Heart left ventricle (tissue), 16 donors: ENCODE data around the gene GALNT14. TPM values are rescaled to one million over a fixed set of nuclear protein-coding genes. Genes with fewer than 3 reads are reported as not detected.

ENCODE experiments used
- ATAC-seq, 4 donors: fragments of 200-7000 bp; cut with Tn5 transposase; one replicate each; pipeline ENCODE4 v1.9.1; 2020 to 2022; ENCODE audit warnings: moderate library complexity in 4 of 4, mild to moderate bottlenecking in 3 of 4, moderate number of reproducible peaks in 1 of 4
- DNase-seq, 5 donors: peaks; one replicate each; pipeline ENCODE4 v3.0.0-alpha.2; 2020
- H3K27ac ChIP-seq, 12 donors: fragments of 200-600 bp; sonication (generic) in 4 of 12; one replicate each; pipeline versions ENCODE4 v1.5.0 to v1.8.0; 2016 to 2022; ENCODE audit warnings: mild to moderate bottlenecking in 2 of 12
- H3K27me3 ChIP-seq, 9 donors: fragments of 200-600 bp; sonication (generic) in 2 of 9; one replicate each; pipeline versions ENCODE4 v1.5.1 to v1.8.0; 2016 to 2022; ENCODE audit warnings: mild to moderate bottlenecking in 3 of 9
- H3K36me3 ChIP-seq, 9 donors: fragments of 200-600 bp; sonication (generic) in 2 of 9; one replicate each; pipeline versions ENCODE4 v1.5.0 to v1.8.0; 2018 to 2022; ENCODE audit warnings: mild to moderate bottlenecking in 2 of 9
- H3K4me1 ChIP-seq, 12 donors: fragments of 200-600 bp; sonication (generic) in 4 of 12; one replicate each; pipeline versions ENCODE4 v1.5.0 to v1.8.0; 2016 to 2022; ENCODE audit warnings: mild to moderate bottlenecking in 3 of 12
- H3K4me3 ChIP-seq, 12 donors: fragments of 200-600 bp; sonication (generic) in 4 of 12; one replicate each; pipeline versions ENCODE4 v1.5.0 to v1.8.0; 2017 to 2022; ENCODE audit warnings: mild to moderate bottlenecking in 9 of 12, moderate library complexity in 4 of 12
- H3K9me3 ChIP-seq, 12 donors: fragments of 200-600 bp; sonication (generic) in 4 of 12; one replicate each; pipeline versions ENCODE4 v1.5.0 to v1.8.0; 2016 to 2022; ENCODE audit warnings: mild to moderate bottlenecking in 1 of 12
- CTCF ChIP-seq, 12 donors: fragments of 200-600 bp; sonication (generic) in 4 of 12; IDR thresholded peaks; one replicate each; pipeline versions ENCODE4 v1.5.0 to v1.8.0; 2018 to 2022; ENCODE audit warnings: antibody characterized with exemption in 12 of 12, mild to moderate bottlenecking in 5 of 12
- POLR2A ChIP-seq, 2 donors: fragments of 450-650 bp; IDR thresholded peaks; one replicate each; pipeline ENCODE4 v1.6.1; 2017; ENCODE audit warnings: antibody characterized with exemption in 2 of 2, mild to moderate bottlenecking in 2 of 2, moderate library complexity in 2 of 2
- WGBS, 4 donors: extraction: QIAGEN DNeasy Blood & Tissue Kit in 2 of 4; methylation state at CpG; one replicate each; pipeline versions ENCODE4 v1.1.5 to v1.1.7; 2013 to 2018; 5-methylcytosine and 5-hydroxymethylcytosine counted together
- intact Hi-C, 10 donors: fragments of 100-400 bp; cut with DNase I; formaldehyde crosslinking; loops; one replicate each; pipeline versions ENCODE4 v1.11.1 to v1.14.2; 2022
- polyA plus RNA-seq, 2 donors: library from polyadenylated mRNA; stranded (reverse); fragments of 200-250 nt; gene quantifications; one replicate each; pipeline ENCODE4 v1.2.3, GENCODE V29; 2013
- total RNA-seq, 9 donors: library from RNA; depleted of rRNA in 2 of 9; stranded (reverse); fragments of >200 nt in 2 of 9; fragmentation: NEBNext Ultra II Directional in 3 of 9; extraction: Animal tissue kit (Norgen Biotek cat#: 25700) in 3 of 9; gene quantifications; one replicate each; pipeline versions ENCODE4 v1.1.0 to v1.2.4, GENCODE V29; 2016 to 2023
- donor health status: ischemic (EF 13 %, LVEDD 7.1; RV severe dilation, severe dysfunction).
- donor health status: healthy with polysubstance abuse.
- donor health status: DM: no; HTN: yes; CAD: no.
- donor health status: DM: no; HTN: no; CAD: no.
- donor health status: ischemic (EF 25% LVEDD 6.9; RV normal size, moderate dysfunction).
- donor health status: ischemic (EF 25% LVEDD 5.7; RV mildly dilated, moderate dysfunction).
- donor health status: healthy.
- donor health status: DM: yes; HTN: yes; CAD: no.
- donor health status: ischemic (EF 35%, LVEDD 5.7; RV mildly dilated, moderate dysfunction).
- donor health status: nonischemic (EF 11% LVEDD 7.7; RV severe dilation, severe dysfunction).
- donor health status: DM: yes; HTN: yes; CAD: no.
- donor health status: PGD.
- donor health status: ischemic (EF 29% LVEDD 5.4; RV normal size, mild dysfunction).
- donor health status: nonischemic (EF 23%, LVEDD 6.1; RV moderate dilation, normal function).

Gene GALNT14
- total and polyA plus RNA-seq, 11 donors, result 0.29 to 2.4 (median 1.0) TPM; not detected in 2

GRCh38 chr2:31060397-31060796 is 77.8 kb downstream of the GALNT14 start:
- ATAC-seq (no peak), DNase-seq (no peak)
- H3K4me1 ChIP-seq, result peaks cover 0 to 7% (median 0%) of the 10 kb centered on the region in 12 donors
- intact Hi-C loops, result no loop called here
- H3K4me3 ChIP-seq, result no peak overlapping the region
- H3K9me3 ChIP-seq, result no peaks in the 10 kb centered on the region
- no peak for TF ChIP-seq POLR2A (IDR thresholded peaks at IDR 0.05)
- TF ChIP-seq CTCF (IDR thresholded peaks at IDR 0.05), result no peak
- 83 to 86% (median 85%) methylated on average over 6 of the region's 6 CpGs for WGBS, 4 donors
- no peaks in the 10 kb centered on the region for H3K27me3 ChIP-seq
- no peak overlapping the region for H3K27ac ChIP-seq
- no peaks in the 10 kb centered on the region for H3K36me3 ChIP-seq

GRCh38 chr2:31058096-31059035 is 79.9 kb downstream of the GALNT14 start:
- Histone ChIP-seq H3K4me3 (no peak overlapping the region), H3K27me3 (no peaks in the 10 kb centered on the region), H3K4me1 (peaks cover 0 to 15% (median 1%) of the 10 kb centered on the region in 12 donors), H3K27ac (no peak overlapping the region), H3K9me3 (no peaks in the 10 kb centered on the region), H3K36me3 (no peaks in the 10 kb centered on the region)
- WGBS, 4 donors, result 80 to 88% (median 83%) methylated on average over 13 of the region's 13 CpGs
- intact Hi-C loops, result no loop called here
- DNase-seq (no peak), ATAC-seq (no peak)
- no peak for TF ChIP-seq CTCF (IDR thresholded peaks at IDR 0.05)

- Histone ChIP-seq H3K36me3 (no peaks in the 10 kb centered on the region), H3K27ac (no peak overlapping the region), H3K27me3 (no peaks in the 10 kb centered on the region), H3K9me3 (no peaks in the 10 kb centered on the region), H3K4me1 (peaks cover 0 to 15% (median 1%) of the 10 kb centered on the region in 12 donors), H3K4me3 (no peak overlapping the region)
- no peak for ATAC-seq
- 49 to 95% (median 83%) methylated on average over 2 to 3 of the region's 3 CpGs for WGBS, 4 donors
- intact Hi-C loops, result no loop called here
- no peak for DNase-seq
- TF ChIP-seq CTCF (IDR thresholded peaks at IDR 0.05) (no peak), POLR2A (IDR thresholded peaks at IDR 0.05) (no peak)
Observed at GRCh38 chr2:31057691-31058090, 80.5 kb downstream of the GALNT14 start.

GRCh38 chr2:31055938-31056337 is 82.3 kb downstream of the GALNT14 start:
- Histone ChIP-seq H3K4me1 (peaks cover 0 to 15% (median 3%) of the 10 kb centered on the region in 12 donors), H3K27ac (no peak overlapping the region), H3K36me3 (no peaks in the 10 kb centered on the region), H3K27me3 (no peaks in the 10 kb centered on the region), H3K4me3 (no peak overlapping the region), H3K9me3 (no peaks in the 10 kb centered on the region)
- 90 to 93% (median 92%) methylated on average over 6 of the region's 6 CpGs for WGBS, 4 donors
- DNase-seq (no peak), ATAC-seq (no peak)
- TF ChIP-seq CTCF (IDR thresholded peaks at IDR 0.05) (no peak), POLR2A (IDR thresholded peaks at IDR 0.05) (no peak)
- intact Hi-C loops, result no loop called here
